Left cardiac atrium (tissue), 4 donors: ENCODE measurements around the gene CYP4B1. TPM values are rescaled to one million over a fixed set of nuclear protein-coding genes. Genes with fewer than 3 reads are reported as not detected.
"Not testable (repeated sequence)": the region's sequence is repeated elsewhere in the genome, so short reads cannot be mapped to it uniquely, and the experiment has no call there.

Experiments used
- ATAC-seq, 2 donors: fragments of 200-7000 bp; cut with Tn5 transposase; one replicate each; pipeline ENCODE4 v1.9.1; 2020; ENCODE audit warnings: mild to moderate bottlenecking in 2 of 2, moderate library complexity in 2 of 2
- DNase-seq: peaks from one replicate; pipeline ENCODE4 v3.0.0-alpha.2; 2020
- intact Hi-C, 2 donors: fragments of 100-400 bp; cut with DNase I; formaldehyde crosslinking; loops; one replicate each; pipeline versions ENCODE4 v1.14.1 to v1.15.1; 2022 to 2023
- total RNA-seq, 2 donors: library from RNA; stranded (reverse); fragmentation: NEBNext Ultra II Directional; extraction: Animal tissue kit (Norgen Biotek cat#: 25700); gene quantifications; one replicate each; pipeline ENCODE4 v1.2.1, GENCODE V29; 2021
- donor health status: DM: no; HTN: yes; CAD: no.
- donor health status: DM: no; HTN: yes; CAD: no; lungs with severe emphysema.
- donor health status: DM: yes; HTN: yes; CAD: no.
- donor health status: Dilated cardiomyopathy.

CYP4B1 gene
- total RNA-seq, 2 donors from 2014 or later: 7.2 to 15.6 TPM

DNA sequence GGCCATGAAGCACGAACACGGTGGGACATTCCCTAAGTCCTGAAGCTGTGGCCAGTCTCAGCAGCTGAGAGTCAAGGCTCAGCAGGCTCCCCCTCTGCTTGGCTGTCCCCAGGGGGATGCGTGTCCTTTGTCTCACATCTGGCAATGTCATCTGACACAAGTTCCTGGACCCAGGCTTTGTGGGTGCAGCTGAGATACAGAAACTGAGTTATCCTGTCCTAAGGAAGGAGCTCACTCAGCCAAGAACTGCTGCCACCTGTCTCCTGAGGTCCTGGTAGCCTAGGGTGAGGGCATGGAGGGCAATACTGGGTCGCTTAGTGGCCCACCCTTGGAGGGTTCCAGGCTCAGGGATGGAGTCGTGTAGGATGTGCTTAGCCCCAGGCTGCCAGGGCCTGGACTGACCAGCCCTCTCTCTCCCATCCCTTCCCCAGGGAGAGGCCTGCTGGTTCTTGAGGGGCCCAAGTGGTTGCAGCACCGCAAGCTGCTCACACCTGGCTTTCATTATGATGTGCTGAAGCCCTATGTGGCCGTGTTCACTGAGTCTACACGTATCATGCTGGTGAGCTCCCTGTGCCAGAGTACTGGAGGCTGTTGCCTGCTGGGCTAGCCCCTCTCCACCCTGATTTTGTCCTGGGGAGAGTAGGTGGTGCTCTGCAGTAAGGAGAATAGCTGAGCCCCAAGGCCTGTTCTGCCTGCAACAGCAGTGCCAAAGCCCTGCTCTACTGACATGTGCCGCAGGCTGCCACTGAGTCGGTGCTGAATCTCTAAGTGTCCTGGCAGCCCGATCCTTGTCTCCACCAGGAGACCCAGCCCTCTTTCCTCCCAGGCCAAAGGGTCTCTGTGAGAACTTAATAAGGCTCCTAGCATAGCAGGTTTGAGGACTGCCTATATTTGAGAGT is 13.5 kb downstream of the CYP4B1 start:
- ATAC-seq (peak in 1 of 2 donors; percentile 27), DNase-seq (no peak)
- intact Hi-C loops: no loop called here

DNA sequence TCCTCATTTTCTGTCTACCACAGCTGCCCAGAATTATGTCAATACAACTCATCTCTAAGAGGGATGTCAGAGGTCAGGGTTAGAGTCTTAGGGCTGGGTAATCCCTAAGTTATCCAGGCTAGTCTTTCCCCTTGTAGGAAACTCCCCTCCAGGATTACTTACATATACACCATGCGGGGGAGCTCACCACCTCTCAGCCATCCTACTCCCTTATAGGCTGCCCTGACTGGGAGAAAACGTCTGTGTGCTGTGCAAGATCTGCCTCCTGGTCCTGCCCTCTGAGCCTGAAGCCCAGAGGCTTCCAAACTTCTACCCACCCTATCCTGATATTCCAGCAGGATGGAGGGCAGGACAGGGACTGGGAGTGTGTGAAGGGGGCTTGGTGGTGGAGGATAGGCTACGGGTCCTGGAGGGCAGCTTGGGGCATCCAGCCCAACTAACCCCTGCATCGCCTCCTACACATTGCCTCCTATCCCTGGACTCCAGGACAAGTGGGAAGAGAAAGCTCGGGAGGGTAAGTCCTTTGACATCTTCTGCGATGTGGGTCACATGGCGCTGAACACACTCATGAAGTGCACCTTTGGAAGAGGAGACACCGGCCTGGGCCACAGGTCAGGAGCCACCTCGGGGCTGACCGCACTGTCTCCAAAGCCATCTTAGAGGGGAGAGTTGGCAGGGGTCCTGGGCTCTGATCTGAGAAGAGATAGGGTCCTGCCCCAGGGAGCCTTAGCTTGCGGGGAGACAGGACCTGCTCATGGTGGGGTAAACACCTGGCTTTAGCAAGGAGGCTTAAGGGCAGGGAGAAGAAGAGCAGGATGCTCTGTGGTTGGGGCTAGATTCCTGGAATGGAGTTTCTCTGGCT is 14.4 kb downstream of the CYP4B1 start:
- DNase-seq: no peak
- ATAC-seq: no peak
- intact Hi-C loops: no loop called here

DNA sequence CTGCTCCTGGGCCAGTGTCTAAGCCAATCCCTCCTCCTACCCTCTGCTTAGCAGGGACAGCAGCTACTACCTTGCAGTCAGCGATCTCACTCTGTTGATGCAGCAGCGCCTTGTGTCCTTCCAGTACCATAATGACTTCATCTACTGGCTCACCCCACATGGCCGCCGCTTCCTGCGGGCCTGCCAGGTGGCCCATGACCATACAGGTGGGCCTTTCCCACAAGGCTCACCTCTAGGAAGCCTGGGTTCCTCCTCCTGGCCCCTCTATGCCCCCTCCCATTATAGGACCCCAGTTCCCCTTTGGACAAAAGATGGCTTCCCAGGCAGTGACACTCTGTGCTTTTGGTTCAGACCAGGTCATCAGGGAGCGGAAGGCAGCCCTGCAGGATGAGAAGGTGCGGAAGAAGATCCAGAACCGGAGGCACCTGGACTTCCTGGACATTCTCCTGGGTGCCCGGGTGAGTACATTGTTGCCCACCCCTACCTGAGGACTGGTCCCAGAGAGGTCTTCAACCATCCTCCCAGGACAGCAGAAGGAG is 15.1 kb downstream of the CYP4B1 start:
- no peak for ATAC-seq
- intact Hi-C loops: no loop called here
- no peak for DNase-seq

DNA sequence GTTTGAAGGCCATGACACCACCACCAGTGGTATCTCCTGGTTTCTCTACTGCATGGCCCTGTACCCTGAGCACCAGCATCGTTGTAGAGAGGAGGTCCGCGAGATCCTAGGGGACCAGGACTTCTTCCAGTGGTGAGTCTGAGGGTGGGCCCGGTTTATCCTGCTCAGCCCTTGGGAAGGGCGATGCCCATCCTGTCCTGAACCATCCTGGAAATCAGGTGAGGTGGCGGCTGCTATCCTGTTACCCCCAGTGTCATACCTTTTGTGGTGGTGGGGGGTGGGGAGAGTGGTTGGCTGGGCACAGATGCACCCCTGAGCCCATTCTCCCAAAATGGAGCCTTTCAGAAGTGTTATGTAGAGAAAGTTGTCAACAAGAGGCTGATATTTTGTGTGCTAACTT is 16.3 kb downstream of the CYP4B1 start:
- ATAC-seq (no peak), DNase-seq (no peak)
- intact Hi-C loops: no loop called here

DNA sequence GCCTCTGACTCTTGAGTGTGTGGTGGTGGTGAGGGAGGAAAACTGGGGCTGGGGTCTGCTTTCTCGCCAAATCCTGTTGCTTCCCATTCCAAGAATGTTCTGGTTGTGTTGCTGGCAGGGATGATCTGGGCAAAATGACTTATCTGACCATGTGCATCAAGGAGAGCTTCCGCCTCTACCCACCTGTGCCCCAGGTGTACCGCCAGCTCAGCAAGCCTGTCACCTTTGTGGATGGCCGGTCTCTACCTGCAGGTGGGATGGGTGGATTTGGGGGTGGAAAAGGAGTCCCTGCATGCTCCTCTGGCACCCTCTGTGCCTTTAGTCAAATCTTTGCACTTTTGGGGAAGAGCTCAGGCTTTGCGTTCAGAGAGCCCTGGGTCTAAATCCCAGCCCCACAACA is 18.1 kb downstream of the CYP4B1 start:
- DNase-seq (no peak), ATAC-seq (no peak)
- intact Hi-C loops: no loop called here

DNA sequence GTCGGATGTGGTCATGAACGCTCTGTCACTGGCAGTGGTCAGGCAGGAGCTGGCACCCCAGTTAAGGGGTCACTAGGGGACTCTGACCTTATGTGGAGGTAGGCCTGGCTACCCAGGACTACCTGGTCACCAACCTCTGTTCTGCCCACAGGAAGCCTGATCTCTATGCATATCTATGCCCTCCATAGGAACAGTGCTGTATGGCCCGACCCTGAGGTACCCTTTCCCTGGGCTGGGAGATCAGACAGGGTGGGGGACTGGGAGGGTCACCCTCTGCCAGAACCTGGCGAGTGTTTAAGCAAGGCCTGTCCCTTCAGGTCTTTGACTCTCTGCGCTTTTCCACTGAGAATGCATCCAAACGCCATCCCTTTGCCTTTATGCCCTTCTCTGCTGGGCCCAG is 19.0 kb downstream of the CYP4B1 start:
- ATAC-seq (no peak), DNase-seq (no peak)
- intact Hi-C loops: no loop called here

DNA sequence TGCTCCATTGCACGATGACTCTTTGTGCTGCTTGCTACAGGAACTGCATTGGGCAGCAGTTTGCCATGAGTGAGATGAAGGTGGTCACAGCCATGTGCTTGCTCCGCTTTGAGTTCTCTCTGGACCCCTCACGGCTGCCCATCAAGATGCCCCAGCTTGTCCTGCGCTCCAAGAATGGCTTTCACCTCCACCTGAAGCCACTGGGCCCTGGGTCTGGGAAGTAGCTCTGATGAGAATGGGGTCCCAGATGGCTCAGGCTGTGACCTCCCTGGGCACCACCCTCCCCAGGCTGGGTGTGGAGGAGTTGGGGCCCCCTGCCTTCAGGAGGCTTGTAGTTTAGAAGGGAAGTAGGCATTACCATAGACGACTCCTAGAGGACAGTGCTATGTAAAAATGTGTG is 19.7 kb downstream of the CYP4B1 start:
- intact Hi-C loops: no loop called here
- DNase-seq: no peak
- ATAC-seq: no peak

DNA sequence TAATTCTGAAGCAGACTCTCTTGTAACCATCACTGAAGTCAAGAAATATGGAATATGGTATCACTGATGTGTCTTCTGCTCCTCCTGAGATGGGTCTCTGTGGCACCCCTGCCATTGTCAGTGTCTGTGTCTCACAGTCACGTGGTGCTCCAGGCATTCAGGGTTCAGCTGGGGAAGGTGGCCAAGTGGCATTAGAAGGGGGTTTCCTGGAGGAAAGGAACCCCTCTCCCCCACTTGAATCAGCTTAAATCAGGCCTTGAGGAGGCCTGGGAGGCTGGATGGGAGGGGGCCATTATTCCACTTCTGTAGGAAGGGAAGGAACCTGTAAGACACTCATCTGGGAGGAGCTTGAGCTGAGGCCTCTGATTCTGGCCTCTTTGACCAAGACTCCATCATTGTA is 20.5 kb downstream of the CYP4B1 start:
- no peak for ATAC-seq
- no peak for DNase-seq
- intact Hi-C loops: no loop called here

DNA sequence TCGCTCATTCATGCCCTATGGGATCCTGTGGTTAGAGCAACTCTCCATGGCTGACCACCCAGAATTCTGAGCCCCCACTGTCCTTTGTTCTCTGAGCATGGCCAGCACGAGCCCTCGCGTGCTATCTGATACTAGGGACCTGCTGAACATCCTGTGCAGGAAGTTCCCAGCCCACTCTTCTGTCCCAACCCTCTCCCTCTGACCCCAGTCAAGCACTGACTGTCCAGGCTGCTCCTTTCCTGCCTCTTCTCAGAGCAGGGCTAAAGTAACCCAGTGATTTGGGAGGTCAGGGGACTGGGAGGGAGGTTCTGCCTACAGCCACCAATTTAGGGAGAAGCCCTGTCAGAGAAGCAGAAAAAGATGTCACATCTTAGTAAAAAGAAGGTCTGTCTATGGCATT is 21.2 kb downstream of the CYP4B1 start:
- intact Hi-C loops: no loop called here
- ATAC-seq: peak in 1 of 2 donors; percentile 35
- no peak for DNase-seq

DNA sequence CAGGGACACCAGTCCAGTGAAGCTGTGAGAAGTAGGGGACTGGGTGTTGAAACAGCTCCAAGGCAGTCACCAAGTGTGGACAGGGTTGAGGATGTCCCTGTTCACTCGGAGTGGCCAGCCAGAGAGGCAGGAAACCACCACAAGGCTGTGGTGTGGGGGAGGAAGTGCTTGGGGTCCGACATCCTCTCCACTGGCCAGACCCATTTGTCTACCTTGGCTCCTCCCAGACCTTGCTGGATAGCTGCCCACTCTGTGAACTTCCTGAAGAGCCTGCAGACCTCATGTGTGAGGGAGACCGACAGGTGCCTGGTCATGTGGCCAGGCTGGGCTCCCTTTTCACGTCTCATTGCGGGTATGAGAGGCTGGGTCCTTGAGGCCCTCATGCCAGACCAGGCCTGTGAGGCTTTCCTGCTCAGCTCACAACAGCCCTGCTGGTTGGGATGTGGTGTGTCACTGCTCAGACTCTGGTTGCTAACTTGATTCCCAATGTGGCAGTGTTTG is 21.8 kb downstream of the CYP4B1 start:
- intact Hi-C loops: no loop called here
- ATAC-seq (peak; percentile 25 to 41), DNase-seq (no peak)

DNA sequence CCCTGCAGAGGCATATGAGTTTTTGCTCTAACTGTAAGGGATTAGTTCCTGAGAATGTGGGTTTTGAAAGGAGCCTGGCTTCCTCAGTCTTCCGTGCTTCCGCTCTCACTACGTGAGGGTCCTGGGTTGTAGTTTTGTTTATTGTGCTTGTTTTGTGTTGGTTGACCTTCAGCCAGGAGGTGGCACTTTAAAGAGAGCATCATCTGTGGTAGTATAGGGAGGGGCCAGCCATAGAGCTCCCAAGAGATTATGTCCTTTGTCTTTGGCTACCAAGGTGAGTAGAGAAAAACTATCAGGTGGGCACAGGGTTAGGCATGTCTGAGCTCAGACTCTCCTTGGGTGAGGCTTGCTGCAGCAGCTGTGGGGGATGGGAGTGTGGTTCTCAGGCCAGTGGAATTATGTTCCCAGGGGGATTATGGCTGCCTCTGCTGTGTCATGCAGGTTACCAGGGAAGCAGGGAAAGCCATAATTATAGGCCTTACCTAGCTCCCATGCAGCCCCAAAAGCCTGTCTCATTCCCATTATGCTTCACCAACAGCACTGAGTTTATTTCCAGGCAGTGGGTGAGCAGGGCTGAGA is 23.5 kb downstream of the CYP4B1 start:
- ATAC-seq (no peak), DNase-seq (no peak)
- intact Hi-C loops: no loop called here

DNA sequence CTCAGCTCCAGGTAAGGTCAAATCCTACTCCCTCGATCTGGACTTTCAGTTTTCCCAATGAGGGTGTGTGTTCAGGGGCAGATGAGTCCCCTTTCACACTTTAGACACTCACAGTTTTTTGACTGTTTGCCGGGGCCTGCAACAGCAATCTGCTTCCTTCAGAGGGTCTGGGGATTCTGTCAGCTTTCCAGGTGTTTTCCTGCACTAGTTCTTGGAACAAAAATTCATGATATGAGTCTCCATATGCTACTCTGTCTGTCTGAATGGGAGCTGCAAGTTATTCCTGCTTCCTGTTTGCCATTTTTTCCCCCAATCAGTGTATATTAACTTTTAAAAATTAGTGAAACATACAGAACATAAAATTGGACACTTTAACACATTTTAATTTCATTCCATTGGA is 24.3 kb downstream of the CYP4B1 start:
- ATAC-seq (no peak), DNase-seq (no peak)
- intact Hi-C loops: no loop called here

DNA sequence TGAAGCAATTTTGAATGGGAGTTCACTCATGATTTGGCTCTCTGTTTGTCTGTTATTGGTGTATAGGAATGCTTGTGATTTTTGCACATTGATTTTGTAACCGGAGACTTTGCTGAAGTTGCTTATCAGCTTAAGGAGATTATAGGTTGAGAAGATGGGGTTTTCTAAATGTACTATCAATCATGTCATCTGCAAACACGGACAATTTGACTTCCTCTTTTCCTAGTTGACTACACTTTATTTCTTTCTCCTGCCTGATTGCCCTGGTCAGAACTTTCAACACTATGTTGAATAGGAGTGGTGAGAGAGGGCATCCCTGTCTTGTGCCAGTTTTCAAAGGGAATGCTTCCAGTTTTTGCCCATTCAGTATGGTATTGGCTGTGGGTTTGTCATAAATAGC is 28.0 kb downstream of the CYP4B1 start:
- DNase-seq, intact Hi-C loops, ATAC-seq: not testable (repeated sequence)

DNA sequence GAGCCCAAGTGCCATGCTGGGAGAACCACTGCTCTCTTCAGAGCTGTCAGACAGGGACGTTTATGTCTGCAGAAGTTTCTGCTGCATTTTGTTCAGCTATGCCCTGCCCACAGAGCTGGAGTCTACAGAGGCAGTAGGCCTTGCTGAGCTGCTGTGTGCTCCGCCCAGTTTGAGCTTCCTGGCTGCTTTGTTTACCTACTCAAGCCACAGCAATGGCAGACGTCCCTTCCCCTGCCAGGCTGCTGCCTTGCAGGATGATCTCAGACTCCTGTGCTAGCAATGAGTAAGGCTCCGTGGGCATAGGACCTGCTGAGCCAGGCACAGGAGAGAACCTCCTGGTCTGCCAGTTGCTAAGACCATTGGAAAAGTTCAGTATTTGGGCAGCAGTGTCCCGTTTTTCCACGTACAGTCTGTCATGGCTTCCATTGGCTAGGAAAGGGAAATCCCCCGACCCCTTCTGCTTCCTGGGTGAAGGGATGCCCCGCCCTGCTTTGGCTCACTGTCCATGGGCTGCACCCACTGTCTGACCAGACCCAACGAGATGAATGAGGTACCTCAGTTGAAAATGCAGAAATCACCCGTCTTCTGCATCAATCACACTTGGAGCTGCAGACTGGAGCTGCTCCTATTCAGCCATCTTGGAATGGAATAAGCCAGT is 31.9 kb downstream of the CYP4B1 start:
- no peak for DNase-seq
- no peak for ATAC-seq
- intact Hi-C loops: no loop called here

DNA sequence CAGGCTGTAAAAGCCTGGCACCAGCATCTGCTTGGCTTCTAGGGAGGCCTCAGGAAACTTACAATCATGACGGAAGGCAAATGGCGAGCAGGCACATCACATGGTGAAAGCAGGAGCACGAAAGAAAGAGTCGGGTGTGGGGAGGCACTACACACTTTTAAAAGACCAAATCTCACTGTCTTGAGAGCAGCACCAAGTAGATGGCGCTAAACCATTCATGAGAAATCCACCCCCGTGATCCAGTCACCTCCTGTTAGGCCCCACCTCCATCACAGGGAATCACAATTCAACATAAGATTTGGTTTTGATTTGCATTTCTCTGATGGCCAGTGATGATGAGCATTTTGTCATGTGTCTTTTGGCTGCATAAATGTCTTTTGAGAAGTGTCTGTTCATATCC is 36.6 kb downstream of the CYP4B1 start:
- DNase-seq, intact Hi-C loops, ATAC-seq: not testable (repeated sequence)

DNA sequence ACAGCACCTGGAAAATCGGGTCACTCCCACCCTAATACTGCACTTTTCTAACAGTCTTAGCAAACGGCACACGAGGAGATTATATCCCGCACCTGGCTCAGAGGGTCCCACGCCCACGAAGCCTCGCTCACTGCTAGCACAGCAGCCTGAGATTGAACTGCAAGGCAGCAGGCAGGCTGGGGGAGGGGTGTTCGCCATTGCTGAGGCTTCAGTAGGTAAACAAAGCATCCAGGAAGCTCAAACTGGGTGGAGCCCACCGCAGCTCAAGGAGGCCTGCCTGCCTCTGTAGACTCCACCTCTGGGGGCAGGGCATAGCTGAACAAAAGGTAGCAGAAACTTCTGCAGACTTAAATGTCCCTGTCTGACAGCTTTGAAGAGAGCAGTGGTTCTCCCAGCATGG is 47.5 kb downstream of the CYP4B1 start:
- ATAC-seq, DNase-seq, intact Hi-C loops: not testable (repeated sequence)

DNA sequence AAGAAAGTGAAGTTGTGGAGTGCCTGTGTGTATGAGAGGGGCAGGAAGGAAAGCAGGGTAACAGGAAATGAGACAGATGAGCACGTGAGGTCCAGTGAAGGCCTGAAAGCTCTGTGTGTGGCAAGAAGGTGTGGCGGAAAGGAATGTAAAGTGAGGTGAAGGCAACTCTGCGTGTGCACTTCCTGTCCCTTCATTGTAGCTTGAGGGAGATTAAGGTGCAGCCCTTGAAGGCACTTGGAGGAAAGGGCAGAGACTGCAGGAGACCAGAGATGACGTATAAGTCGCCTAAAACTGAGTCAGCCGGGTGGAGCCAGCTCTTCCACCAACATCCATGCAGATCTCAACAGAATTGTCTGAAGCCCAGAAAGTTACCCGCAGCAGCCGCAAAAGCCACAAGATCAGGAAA is 58.8 kb downstream of the CYP4B1 start:
- DNase-seq, ATAC-seq, intact Hi-C loops: not testable (repeated sequence)

DNA sequence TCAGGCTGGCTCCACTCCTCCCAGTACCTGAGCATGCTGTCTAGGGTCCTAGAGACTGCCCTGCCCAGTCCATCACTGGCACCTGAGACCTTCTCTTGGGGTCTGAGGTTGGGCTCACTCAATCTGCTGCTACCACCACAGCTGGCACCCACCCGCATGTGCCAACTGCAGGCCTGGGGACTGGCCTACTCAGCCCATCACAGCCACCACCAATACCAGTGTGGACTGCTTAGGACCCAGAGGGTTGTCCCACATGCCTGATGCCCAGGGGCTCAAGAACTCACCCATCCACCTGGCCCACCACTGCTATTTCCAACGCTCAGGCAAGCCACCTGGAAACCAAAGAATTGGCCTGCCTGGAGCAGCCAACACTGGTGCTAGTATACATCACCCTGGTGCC is 63.5 kb downstream of the CYP4B1 start:
- DNase-seq (no peak), ATAC-seq (no peak)
- intact Hi-C loops: no loop called here
